GM18867 (cell line): ENCODE data around the gene UBE2M.
A peak's percentile ranks its signal among the peaks of the same experiment; 100 is the strongest.

Experiments
- ATAC-seq: cut with Tn5 transposase; IDR thresholded peaks from one replicate; pipeline ENCODE4 v1.9.1; 2021; ENCODE audit warnings: mild to moderate bottlenecking, moderate library complexity; ENCODE audit not compliant: unreplicated experiment

UBE2M gene

DNA sequence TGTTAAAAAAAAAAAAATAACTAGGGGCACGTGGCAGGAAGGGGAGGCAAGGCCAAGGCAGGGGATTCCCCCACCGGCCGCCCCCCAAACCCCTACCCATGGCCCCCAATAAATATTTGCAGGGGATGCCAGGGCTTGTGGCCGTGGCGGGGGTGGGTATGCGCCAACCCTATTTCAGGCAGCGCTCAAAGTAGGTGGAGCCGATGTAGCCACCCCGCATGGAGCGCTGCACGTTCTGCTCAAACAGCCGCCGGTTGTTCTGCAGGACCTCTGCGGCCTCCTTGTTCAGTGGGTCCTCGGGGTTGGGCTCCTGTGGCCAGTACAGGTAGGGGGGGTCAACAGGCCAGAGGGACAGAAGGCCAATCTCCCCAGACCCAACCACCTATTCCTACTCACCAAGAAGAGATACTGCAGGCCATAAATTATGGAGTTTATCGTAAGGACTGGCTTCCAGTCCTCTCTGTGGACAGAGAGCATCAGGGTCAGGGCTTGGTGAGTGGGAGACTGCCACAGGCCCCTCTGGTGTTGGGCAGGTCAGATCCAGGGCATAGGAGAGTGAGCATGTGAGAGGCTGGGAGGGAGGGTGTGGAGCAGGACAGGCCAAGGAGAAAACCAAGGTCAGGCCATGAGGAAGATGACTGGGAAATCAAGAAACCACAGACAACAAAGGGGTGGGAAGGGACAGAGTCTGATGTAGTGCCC, 2.3 kb downstream of the UBE2M start:
- ATAC-seq: no peak

DNA sequence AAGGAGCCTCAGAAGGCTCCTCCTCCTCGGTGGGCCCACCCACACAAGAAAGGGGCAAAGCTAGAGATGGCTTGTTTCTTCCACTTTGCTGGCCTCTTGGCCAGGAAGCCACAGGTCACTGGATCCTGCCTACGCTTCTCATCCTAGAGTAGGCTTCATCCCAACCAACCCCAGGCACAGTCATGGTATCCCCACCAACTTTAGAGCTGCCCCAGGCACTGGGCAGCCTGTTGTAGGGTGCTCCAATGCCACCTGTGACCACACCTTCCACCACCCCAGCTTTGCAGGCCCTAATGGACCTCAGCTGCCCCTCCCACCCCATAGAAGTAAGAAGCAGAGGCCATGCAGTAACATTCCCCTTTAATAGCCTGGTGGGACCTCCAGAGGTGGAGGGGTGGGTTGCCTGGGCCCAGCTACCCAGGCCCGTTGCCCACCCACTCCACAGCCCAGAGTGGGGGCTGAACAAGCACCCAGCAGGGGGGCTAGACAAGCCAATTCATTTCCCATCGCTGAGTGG, 3.0 kb downstream of the UBE2M start:
- ATAC-seq: no peak

DNA sequence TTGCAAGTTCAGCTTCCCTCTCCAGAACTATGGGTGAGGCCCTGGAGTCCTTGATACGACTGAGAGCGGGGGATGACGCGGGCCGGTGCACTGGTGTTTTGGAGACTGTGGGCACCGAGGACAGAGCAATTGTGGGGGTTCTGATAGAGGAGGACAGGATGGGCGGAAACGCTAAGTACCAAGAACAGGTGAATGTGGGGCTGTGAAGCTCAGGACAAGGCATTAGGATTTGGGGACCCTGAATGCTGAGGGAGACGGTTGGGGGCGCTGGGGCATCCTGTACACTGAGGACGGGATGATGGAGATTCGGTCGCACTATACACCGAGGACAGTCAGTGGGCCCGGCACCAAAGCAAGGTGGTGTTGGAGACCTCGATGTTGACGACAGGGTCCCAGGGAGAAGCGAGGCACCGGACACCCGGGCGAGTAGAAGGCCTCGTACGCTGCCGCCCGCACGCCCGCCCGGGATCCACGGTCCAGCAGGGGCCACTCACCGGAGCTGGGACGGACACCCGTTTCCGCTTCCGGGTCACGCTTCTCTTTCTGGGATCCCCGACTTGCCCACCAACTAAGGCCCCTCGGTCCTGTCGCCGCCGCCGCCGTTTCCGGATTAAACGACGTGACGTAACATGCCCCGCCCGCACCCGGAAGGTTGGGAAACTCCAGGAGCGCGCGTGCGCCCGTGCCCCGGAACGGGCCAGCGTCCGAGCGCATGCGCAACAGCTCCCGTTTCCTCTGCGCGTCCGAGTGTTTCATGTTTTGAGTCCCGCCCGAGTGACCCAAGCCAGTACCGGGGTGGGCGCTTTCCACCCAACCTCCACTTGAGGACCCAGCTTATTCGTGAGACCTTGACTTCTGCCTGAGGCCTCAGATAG, 3.7 kb downstream of the UBE2M start, which contains the start of gene CHMP2A:
TSS of gene CHMP2A (minus strand) at position 612 of the 875 bp plus-strand sequence. CDS start 893 bp downstream, outside the sequence.
- peak; percentile 35 for ATAC-seq

DNA sequence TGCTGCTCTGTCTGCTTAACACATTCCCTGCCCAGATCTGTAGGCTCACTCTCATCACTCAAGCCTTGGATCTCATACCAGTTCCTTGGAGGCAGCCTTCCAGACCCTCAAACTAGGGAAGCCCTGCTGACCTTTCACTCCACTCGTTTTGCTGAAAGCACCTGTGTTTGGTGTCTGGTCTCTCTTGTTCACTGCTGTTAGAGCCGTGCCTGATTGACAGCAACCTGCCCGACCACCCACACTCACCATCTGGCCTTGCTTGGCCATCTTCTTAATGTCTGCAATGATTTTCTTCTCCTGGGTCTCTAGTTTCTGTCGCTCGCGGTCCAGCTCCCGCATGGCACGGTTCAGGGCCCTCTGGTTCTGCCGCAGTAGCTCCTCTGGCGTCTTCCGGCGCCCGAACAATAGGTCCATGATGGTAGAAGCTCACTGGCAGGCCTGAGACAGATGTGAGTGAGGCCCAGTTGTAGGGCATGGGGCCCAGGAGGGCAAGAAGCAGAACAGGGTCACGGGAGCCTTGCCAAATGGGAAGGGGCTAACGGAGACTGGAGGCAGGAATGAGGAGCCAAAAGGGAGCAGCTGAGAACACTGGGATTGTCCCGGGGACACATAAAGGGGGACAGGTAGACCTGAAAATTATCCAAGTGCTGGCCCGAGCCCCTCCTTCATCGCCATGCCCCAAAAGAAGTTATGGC, 4.5 kb downstream of the UBE2M start:
- no peak for ATAC-seq

DNA sequence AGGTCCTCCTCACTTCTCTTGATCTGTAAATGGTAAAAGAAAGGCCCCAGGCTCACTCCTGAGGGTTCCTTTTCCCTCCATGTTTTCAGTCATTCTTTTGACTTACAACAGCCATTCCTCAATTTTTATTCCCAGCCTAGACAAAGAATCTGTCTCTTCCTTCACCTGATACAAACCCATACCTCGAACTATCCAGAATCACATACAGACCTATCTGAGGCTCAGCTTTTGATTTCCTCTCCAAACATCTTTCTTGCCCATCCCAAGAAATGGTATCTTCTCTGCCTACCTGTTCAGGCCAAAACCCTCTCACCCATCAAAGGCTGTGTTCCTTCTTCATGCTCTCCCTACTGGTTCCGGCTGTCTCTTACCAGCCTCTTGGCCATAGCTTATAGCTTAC, 5.8 kb downstream of the UBE2M start:
- no peak for ATAC-seq

DNA sequence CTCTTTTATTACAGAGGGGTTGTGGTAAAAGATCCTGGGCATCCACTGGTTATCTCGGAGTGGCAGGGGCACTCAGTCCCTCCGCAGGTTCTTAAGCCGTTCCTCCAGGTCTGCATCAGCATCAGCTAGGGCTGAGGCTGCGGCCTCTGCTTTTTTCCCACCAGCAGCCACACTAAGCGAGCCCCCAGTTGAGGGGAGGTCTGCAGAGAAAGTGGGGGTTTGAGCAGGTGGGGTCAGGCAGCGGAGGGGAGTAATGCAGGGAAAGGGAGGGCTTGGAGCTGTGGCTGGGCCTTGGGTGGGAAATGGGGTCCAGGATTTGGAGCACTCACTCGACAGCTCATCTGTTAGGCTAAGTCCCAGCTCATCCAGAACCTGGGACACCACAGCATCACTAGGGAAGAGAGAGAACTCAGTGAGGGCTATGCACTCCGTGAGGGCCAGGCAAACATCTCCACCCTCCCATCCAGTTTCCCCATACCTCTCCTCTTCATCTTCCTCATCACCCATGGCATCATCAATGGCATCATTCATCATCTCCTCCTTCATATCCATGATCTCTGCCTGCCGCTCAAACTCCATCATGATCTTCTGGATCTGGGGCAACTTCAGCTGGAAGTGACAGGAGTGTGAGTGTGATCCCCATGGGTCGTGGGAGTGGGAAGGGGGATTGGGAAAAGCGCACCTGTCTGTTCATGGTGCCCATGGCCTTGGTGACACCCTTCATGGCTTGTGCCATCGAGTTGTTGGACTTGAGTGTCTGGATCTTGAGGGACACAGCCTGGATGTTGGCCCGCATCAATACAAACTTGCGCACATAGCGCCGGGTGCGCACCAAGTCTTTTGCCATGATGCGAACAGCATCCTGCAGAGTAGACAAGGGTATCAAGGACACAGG, 6.6 kb downstream of the UBE2M start:
- no peak for ATAC-seq

DNA sequence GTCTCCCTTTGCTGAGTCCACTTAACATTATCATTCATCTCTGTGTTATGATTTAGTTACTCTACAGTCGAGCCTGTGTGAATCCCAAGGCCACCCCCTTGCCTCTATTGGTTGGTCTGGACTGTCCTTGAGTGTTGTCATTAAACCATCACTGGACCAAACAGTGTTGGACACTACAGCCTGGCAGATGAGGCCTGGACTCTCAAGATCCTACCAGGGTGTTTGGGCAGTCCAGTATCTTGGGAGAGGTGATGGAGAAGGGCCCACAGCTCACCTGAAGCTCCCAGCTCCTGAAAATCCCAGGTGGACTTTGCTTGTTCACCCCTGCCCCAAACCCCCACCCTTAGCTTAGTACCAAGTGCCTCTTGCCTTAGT, 7.3 kb downstream of the UBE2M start:
- no peak for ATAC-seq

DNA sequence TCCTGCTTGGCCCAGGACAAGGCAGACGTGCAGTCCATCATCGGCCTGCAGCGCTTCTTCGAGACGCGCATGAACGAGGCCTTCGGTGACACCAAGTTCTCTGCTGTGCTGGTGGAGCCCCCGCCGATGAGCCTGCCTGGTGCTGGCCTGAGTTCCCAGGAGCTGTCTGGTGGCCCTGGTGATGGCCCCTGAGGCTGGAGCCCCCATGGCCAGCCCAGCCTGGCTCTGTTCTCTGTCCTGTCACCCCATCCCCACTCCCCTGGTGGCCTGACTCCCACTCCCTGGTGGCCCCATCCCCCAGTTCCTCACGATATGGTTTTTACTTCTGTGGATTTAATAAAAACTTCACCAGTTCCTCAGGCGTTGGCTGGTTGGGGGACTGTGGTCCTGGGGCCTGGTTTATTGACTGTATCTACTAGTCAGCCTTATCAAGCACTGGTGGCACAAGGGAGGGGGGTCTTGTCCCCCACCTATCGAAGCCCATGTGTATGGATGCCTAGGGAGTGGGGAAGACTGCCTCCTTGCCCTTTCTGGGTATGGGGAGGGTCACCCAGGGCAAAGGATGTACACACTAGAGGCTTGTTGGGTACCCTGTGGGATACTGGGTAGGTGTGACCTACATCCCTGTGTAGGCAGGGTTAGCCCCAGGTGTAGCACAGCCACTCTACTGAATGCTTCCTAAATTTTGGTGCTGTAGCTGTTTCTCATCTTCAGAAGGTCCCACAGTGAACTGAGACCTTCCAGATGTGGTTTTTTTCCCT, 7.9 kb downstream of the UBE2M start:
- no peak for ATAC-seq

DNA sequence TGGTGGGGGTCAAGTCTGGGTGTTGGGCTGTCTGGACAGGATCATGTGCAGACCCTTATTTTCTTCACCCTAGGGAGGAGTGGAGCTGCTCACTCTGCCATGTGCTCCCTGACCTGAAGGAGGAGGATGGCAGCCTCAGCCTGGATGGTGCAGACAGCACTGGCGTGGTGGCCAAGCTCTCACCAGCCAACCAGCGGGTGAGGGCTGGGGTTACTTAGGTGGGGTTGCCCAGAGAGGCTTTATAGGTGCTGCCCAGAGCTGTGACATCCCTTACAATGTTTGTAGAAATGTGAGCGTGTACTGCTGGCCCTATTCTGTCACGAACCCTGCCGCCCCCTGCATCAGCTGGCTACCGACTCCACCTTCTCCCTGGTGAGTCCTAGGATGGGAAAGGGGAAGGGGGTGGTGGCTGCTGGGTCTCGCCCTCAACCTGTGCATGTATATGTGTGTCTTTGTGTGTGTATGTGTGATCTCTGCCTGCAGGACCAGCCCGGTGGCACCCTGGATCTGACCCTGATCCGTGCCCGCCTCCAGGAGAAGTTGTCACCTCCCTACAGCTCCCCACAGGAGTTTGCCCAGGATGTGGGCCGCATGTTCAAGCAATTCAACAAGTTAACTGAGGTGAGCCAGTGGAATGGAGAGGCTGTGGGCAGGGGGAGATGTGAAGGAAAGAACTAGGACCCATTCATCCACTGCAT, 8.6 kb downstream of the UBE2M start:
- ATAC-seq: no peak

DNA sequence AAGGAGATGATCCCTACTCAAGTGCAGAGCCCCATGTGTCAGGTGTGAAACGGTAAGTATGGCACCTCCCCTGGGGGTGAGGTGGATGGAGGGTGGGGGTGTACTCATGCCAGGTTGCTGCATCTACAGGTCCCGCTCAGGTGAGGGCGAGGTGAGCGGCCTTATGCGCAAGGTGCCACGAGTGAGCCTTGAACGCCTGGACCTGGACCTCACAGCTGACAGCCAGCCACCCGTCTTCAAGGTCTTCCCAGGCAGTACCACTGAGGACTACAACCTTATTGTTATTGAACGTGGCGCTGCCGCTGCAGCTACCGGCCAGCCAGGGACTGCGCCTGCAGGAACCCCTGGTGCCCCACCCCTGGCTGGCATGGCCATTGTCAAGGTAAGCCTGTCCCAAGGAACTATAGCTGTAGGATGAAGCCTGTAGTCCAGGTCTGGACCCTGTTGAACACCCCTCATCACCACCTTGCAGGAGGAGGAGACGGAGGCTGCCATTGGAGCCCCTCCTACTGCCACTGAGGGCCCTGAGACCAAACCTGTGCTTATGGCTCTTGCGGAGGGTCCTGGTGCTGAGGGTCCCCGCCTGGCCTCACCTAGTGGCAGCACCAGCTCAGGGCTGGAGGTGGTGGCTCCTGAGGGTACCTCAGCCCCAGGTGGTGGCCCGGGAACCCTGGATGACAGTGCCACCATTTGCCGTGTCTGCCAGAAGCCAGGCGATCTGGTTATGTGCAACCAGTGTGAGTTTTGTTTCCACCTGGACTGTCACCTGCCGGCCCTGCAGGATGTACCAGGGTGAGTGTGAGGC, 9.3 kb downstream of the UBE2M start:
- ATAC-seq: no peak

DNA sequence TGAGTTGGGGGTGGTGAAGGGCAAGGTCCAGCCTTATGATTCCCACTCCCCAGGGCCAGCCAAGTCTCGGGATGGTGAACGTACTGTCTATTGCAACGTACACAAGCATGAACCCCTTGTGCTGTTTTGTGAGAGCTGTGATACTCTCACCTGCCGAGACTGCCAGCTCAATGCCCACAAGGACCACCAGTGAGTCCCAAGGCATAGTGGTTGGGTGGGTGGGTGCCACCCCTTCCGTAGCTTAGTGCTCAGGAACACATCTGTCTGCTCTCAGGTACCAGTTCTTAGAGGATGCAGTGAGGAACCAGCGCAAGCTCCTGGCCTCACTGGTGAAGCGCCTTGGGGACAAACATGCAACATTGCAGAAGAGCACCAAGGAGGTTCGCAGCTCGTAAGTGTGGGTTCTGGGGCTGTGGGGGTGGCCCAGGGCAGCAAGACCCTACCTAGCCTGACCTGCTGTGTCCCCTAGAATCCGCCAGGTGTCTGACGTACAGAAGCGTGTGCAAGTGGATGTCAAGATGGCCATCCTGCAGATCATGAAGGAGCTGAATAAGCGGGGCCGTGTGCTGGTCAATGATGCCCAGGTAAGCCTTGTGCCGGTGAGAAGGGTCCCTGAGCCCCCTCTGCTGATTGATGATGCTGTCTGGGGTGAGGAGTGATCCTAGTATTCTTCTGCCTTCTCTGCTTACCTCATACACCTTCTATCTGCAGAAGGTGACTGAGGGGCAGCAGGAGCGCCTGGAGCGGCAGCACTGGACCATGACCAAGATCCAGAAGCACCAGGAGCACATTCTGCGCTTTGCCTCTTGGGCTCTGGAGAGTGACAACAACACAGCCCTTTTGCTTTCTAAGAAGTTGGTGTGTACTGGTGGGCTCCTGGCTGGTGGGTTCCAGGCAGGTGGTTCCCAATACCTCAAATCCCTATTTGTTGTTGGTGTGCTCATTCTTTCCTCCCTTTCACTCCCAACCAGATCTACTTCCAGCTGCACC, 10.8 kb downstream of the UBE2M start:
- ATAC-seq: no peak

DNA sequence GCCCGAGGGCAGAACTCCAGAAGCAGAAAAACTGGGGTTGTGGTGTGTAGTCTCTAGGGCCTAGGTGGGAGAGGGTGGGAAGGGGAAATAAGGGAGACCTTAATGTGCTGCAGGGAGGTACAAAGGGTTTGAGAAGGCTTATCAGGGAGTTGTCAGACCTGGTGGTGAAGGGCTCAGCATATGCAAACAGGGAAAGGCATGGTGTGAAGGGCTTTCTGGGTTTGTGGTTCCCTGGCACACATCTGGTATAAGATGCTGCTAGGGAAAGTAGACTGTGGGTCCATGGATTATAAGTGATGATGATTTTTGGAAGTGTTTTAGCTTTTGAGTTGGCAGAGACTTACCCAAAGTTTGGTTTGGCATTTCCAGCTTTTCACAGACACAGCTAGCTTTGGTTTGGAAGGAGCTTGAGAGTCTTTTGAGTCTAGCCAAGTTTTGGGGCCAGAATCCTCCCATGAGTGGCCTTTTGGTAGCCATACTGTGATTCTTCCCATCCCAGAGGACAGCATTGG, 12.3 kb downstream of the UBE2M start:
- no peak for ATAC-seq

DNA sequence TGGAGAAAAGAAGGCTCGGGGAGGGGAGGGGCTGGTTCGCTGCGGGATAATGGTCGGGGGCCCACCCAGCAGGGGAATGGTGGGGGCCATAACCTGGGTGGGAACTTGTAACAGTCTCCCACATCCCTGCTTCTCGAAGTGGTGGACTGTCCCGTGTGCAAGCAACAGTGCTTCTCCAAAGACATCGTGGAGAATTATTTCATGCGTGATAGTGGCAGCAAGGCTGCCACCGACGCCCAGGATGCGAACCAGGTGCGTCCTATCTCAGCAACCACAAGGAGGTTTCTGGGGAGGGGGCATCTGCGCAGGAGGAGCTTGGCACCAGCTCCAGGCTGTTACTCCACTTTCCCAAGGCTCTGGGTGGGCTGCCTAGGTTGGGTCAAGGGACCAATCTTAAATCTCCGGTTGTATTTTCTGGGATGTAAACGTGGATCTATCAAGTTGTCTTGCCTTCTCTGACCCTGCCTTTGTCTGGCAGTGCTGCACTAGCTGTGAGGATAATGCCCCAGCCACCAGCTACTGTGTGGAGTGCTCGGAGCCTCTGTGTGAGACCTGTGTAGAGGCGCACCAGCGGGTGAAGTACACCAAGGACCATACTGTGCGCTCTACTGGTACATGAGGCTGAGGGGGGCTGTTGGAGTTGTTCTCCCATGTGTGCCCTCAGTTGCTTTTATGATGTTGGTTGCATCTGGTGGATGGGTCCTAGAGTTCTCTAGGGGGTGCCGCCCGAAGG, 13.0 kb downstream of the UBE2M start:
- no peak for ATAC-seq

DNA sequence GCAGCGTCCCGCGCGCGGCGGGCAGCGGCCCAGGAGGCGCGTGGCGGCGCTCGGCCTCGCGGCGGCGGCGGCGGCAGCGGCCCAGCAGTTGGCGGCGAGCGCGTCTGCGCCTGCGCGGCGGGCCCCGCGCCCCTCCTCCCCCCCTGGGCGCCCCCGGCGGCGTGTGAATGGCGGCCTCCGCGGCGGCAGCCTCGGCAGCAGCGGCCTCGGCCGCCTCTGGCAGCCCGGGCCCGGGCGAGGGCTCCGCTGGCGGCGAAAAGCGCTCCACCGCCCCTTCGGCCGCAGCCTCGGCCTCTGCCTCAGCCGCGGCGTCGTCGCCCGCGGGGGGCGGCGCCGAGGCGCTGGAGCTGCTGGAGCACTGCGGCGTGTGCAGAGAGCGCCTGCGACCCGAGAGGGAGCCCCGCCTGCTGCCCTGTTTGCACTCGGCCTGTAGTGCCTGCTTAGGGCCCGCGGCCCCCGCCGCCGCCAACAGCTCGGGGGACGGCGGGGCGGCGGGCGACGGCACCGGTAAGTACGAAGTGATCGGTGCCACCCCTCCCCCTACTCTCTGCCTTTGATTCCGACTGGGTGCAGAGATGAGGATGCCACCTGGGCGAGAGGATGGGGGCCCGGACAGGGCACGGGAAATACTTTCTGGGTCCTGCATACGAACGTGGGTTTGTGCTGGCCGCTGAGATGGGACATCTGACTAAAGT, 13.7 kb downstream of the UBE2M start:
- ATAC-seq: peak; percentile 53

DNA sequence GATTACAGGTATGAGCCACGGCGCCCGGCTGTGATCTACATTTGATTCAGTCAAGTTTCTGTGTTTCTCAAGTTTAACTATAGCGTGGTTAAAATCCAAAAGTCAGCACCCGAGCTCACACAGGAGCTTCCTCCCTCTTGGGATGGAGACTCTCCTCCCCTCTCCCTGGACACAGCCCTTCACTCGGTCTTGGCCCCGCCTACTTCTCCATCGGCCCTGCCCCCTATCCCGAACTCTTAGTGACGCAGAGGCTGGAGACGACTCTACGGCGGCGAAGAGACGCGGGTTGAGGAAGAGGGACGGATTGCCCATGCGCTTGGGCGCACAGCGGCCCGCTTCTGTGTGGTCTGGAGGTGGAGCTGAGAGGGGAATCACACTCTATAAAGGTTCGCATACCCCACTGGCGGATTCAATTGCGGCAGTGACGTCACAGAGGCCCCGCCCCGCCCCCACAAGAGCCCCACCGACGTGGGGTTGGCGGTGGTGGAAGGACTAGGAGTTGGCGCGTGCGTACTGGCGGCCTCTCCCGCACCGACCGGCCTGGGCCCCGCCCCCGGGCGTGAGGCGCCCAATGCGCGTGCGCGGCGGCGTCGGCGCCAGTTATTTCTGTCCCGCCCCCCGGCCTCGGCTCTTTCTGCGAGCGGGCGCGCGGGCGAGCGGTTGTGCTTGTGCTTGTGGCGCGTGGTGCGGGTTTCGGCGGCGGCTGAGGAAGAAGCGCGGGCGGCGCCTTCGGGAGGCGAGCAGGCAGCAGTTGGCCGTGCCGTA, 14.4 kb downstream of the UBE2M start, which contains the start of gene TRIM28:
TSS of gene TRIM28 (plus strand) at position 239 of the 765 bp plus-strand sequence. CDS start 694 bp downstream, outside the sequence.
- ATAC-seq: peak; percentile 73
